Subcutaneous abdominal adipose tissue (tissue), 5 donors: Measurements from ENCODE around the gene ZSCAN26.
"Not testable (repeated sequence)": the region's sequence is repeated elsewhere in the genome, so short reads cannot be mapped to it uniquely, and the experiment has no call there.

Experiments
- H3K27ac ChIP-seq: one replicate; pipeline ENCODE4 v1.7.0; 2013; ENCODE audit warnings: low read depth, mild to moderate bottlenecking, inconsistent platforms, low read length, moderate library complexity
- H3K27me3 ChIP-seq, 5 donors: one replicate each; pipeline ENCODE4 v1.7.0; 2013; ENCODE audit warnings: low read length in 5 of 5, inconsistent platforms in 1 of 5; ENCODE audit not compliant: control insufficient read depth in 5 of 5, insufficient read depth in 4 of 5
- H3K36me3 ChIP-seq, 5 donors: one replicate each; pipeline ENCODE4 v1.7.0; 2013; ENCODE audit warnings: low read length in 5 of 5; ENCODE audit not compliant: control insufficient read depth in 5 of 5, insufficient read depth in 5 of 5
- H3K4me1 ChIP-seq, 5 donors: one replicate each; pipeline ENCODE4 v1.7.0; 2013; ENCODE audit warnings: low read length in 5 of 5, mild to moderate bottlenecking in 3 of 5, moderate library complexity in 1 of 5; ENCODE audit not compliant: control insufficient read depth in 5 of 5, insufficient read depth in 5 of 5
- H3K4me3 ChIP-seq, 5 donors: one replicate each; pipeline ENCODE4 v1.7.0; 2013; ENCODE audit warnings: low read length in 5 of 5, low read depth in 1 of 5
- H3K9ac ChIP-seq, 5 donors: one replicate each; pipeline ENCODE4 v1.7.0; 2013; ENCODE audit warnings: low read length in 5 of 5, mild to moderate bottlenecking in 4 of 5, moderate library complexity in 3 of 5
- H3K9me3 ChIP-seq, 5 donors: one replicate each; pipeline ENCODE4 v1.7.0; 2013; ENCODE audit warnings: low read length in 5 of 5; ENCODE audit not compliant: control insufficient read depth in 5 of 5
- donor health status: healthy.
- donor health status: healthy.
- donor health status: healthy.
- donor health status: healthy.
- donor health status: healthy.

Gene ZSCAN26

GRCh38 chr6:28280595-28281287 lies 13.8 kb downstream of the ZSCAN26 start:
- no peak overlapping the region for H3K27ac ChIP-seq
- peak overlapping the region in 4 of 5 donors; percentile 80 to 95 (median 84) for H3K9ac ChIP-seq

GRCh38 chr6:28281288-28282064 lies 14.5 kb downstream of the ZSCAN26 start, which contains the start of gene PGBD1:
TSS of gene PGBD1 (plus strand) at chr6:28281572. CDS start at chr6:28283814, 2,242 bp downstream.
- H3K9me3 ChIP-seq, result peaks cover 0 to 7% (median 6%) of the 10 kb centered on the region in 5 donors
- H3K4me1 ChIP-seq, result peaks cover 0 to 17% (median 13%) of the 10 kb centered on the region in 5 donors
- H3K9ac ChIP-seq, result peak within 1 kb of the TSS; percentile 59 to 95 (median 83)
- H3K27ac ChIP-seq, result no peak within 1 kb of the TSS
- H3K27me3 ChIP-seq, result no peaks in the 10 kb centered on the region
- peak within 1 kb of the TSS; percentile 77 to 95 (median 85) for H3K4me3 ChIP-seq
- peaks cover 19 to 36% (median 24%) of the 10 kb centered on the region in 5 donors for H3K36me3 ChIP-seq

More at GRCh38 chr6:28280595-28281287, 13.8 kb downstream of the ZSCAN26 start:
- H3K4me1 ChIP-seq, result peaks cover 0 to 17% (median 13%) of the 10 kb centered on the region in 5 donors
- no peaks in the 10 kb centered on the region for H3K27me3 ChIP-seq
- H3K36me3 ChIP-seq, result peaks cover 22 to 36% (median 26%) of the 10 kb centered on the region in 5 donors
- peaks cover 0 to 7% (median 6%) of the 10 kb centered on the region in 5 donors for H3K9me3 ChIP-seq
- peak overlapping the region; percentile 51 to 86 (median 83) for H3K4me3 ChIP-seq

DNA sequence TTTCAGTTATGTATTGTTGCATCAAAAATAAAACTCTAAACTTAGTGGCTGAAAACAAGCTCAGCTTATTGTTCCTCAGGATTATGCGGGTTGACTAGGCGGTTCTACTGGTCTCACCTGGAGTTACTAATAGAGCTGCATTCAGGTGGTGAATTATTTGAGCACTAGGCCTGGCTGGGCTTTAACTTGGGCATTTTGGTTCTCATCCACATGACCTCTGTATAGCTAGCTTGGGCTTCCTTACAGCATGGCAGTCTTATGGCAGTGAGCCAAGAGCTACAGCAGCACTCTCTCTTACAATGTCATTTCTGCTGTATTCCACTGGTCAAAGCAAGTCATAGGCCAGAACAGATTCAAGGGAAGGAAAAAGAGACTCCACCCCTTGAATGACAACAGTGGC lies 16.0 kb downstream of the ZSCAN26 start:
- H3K4me3 ChIP-seq, result peak overlapping the region in 1 of 5 donors; percentile 4
- H3K9ac ChIP-seq, result no peak overlapping the region
- H3K27ac ChIP-seq, result no peak overlapping the region
- H3K4me1 ChIP-seq, result peaks cover 0 to 17% (median 13%) of the 10 kb centered on the region in 5 donors
- peaks cover 17 to 34% (median 25%) of the 10 kb centered on the region in 5 donors for H3K36me3 ChIP-seq
- H3K9me3 ChIP-seq, result peaks cover 0 to 7% (median 6%) of the 10 kb centered on the region in 5 donors
- H3K27me3 ChIP-seq, result no peaks in the 10 kb centered on the region

GRCh38 chr6:28291573-28291972 lies 24.6 kb downstream of the ZSCAN26 start:
- Histone ChIP-seq H3K4me1 (no peaks in the 10 kb centered on the region), H3K27ac (no peak overlapping the region), H3K4me3 (no peak overlapping the region), H3K36me3 (peaks cover 15 to 26% (median 19%) of the 10 kb centered on the region in 5 donors), H3K9ac (no peak overlapping the region), H3K9me3 (no peaks in the 10 kb centered on the region), H3K27me3 (no peaks in the 10 kb centered on the region)

DNA sequence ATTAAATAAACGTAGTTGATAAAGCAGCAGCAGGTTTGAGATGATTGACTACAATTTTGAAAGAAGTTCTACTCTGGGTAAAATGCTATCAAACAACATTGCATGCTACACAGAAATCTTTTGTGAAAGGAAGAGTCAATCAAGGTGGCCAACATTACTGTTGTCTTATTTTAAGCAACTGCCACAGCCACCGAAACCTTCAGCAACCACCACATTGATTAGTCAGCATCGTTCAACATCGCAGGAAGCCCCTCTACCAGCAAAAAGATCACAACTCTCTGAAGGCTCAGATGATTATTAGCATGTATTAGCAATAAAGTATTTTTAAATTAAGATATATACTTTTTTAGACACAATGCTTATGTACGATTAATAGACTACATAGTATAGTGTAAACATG lies 28.4 kb downstream of the ZSCAN26 start:
- Histone ChIP-seq H3K4me3 (no peak overlapping the region), H3K27ac (no peak overlapping the region), H3K36me3 (peaks cover 6 to 18% (median 14%) of the 10 kb centered on the region in 5 donors), H3K9me3 (no peaks in the 10 kb centered on the region), H3K9ac (no peak overlapping the region), H3K27me3 (no peaks in the 10 kb centered on the region), H3K4me1 (no peaks in the 10 kb centered on the region)

- H3K36me3 ChIP-seq, result peaks cover 13 to 26% (median 18%) of the 10 kb centered on the region in 5 donors
- H3K4me3 ChIP-seq, result no peak overlapping the region
- no peaks in the 10 kb centered on the region for H3K27me3 ChIP-seq
- H3K9ac ChIP-seq, result no peak overlapping the region
- no peaks in the 10 kb centered on the region for H3K4me1 ChIP-seq
- H3K9me3 ChIP-seq, result no peaks in the 10 kb centered on the region
- no peak overlapping the region for H3K27ac ChIP-seq
Observed at GRCh38 chr6:28296520-28297060, 29.6 kb downstream of the ZSCAN26 start.

DNA sequence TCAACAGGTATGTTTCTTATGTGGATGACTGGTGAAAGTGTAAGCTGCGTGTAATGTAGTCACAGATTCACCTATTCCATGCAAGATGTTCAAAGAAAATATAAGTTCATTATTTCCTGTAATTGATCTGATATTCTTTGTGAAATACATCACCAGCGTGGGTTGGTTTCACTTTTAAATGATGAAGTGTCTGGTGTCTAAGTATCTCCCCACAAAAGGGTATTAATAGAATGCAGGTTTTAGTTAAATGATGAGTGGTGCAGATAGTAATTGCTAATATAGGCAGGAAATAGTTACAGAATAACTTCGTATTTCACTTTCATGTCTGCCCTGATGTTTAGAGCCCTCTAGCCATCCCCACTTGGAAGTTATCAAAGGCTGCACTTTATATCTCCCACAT lies 36.6 kb downstream of the ZSCAN26 start:
- H3K27ac ChIP-seq, result no peak overlapping the region
- peaks cover 0 to 19% (median 7%) of the 10 kb centered on the region in 5 donors for H3K36me3 ChIP-seq
- no peaks in the 10 kb centered on the region for H3K27me3 ChIP-seq
- H3K9me3 ChIP-seq, result peaks cover 0 to 7% (median 0%) of the 10 kb centered on the region in 5 donors
- no peak overlapping the region for H3K9ac ChIP-seq
- H3K4me3 ChIP-seq, result no peak overlapping the region
- no peaks in the 10 kb centered on the region for H3K4me1 ChIP-seq

DNA sequence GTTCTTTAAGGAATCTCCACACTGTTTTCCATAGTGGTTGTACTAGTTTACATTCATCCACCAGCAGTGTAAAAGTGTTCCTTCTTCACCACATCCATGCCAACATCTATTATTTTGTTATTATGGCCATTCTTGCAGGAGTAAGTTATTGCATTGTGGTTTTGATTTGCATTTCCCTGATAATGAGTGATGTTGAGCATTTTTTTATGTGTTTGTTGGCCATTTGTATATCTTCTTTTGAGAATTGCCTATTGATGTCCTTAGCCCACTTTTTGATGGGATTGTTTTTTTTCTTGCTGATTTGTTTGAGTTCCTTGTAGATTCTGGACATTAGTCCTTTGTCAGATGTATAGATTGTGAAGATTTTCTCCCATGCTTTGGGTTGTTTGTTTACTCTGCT lies 39.4 kb downstream of the ZSCAN26 start:
- H3K4me3 ChIP-seq, H3K4me1 ChIP-seq, H3K9ac ChIP-seq, H3K9me3 ChIP-seq, H3K27me3 ChIP-seq, H3K27ac ChIP-seq: not testable (repeated sequence)
- peaks cover 0 to 10% (median 0%) of the 10 kb centered on the region in 5 donors for H3K36me3 ChIP-seq

DNA sequence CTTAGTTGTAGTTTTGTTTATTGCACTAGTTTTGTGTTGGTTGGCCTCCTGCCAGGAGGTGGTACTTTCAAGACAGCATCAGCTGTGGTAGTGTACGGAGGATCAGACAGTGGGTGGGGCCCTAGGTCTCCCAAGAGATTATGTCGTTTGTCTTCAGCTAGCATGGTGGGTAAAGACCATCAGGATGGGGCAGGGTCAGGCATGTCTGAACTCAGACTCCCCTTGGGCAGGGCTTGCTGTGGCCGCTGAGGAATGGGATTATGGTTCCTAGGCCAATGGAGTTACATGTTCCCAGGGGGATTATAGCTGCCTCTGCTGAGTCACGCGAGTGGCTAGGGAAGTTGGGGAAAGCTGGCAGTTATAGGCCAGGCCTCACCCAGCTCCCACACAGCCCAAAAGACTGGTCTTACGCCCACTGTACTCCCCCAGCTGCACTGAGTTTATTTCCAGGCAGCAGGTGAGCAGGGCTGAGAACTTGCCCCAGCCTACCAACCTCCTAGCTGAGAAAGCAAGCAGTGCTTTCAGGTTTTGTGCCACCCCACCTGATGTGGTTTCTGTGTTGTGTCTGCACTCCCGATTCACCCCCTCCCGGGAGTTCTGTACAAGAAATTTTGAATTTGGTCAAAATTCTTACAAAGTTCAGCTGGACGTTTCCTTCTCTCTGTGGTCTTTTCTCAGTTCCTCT lies 44.3 kb downstream of the ZSCAN26 start:
- no peaks in the 10 kb centered on the region for H3K4me1 ChIP-seq
- no peak overlapping the region for H3K4me3 ChIP-seq
- H3K9ac ChIP-seq, result no peak overlapping the region
- H3K27ac ChIP-seq, result no peak overlapping the region
- peaks cover 0 to 5% (median 0%) of the 10 kb centered on the region in 5 donors for H3K9me3 ChIP-seq
- H3K36me3 ChIP-seq, result peaks cover 0 to 3% (median 0%) of the 10 kb centered on the region in 5 donors
- H3K27me3 ChIP-seq, result no peaks in the 10 kb centered on the region
